ENCODE results near the gene OR4F15.
"Not testable (repeated sequence)": the region's sequence is repeated elsewhere in the genome, so short reads cannot be mapped to it uniquely, and the experiment has no call there.

Gene OR4F15

GRCh38 chr15:101811902-101812301 lies at the start of gene OR4F15:
Gene OR4F15, plus strand, starts transcription at chr15:101812202. Its CDS starts 5,985 bp downstream, at chr15:101818187.
- no peak within 1 kb of the TSS for H3K4me3 ChIP-seq (ENCODE audit: low read length)
- no peak for TF ChIP-seq CTCF (conservative IDR thresholded peaks at IDR 0.05; ENCODE audit: low read depth, low read length)
- DNase-seq (ENCODE audit: low read depth): no peak

- H3K4me3 ChIP-seq (ENCODE audit: low read length); DNase-seq (ENCODE audit: low read depth): not testable (repeated sequence)
Observed at GRCh38 chr15:101764669-101765339, 47.2 kb upstream of the OR4F15 start.

GRCh38 chr15:101765340-101765671 lies 46.7 kb upstream of the OR4F15 start:
- H3K4me3 ChIP-seq (ENCODE audit: low read length); DNase-seq (ENCODE audit: low read depth): not testable (repeated sequence)

- no peak for DNase-seq (ENCODE audit: low read depth)
- no peak overlapping the region for H3K4me3 ChIP-seq (ENCODE audit: low read length)
- TF ChIP-seq CTCF (conservative IDR thresholded peaks at IDR 0.05; ENCODE audit: low read depth, low read length): no peak
Observed at GRCh38 chr15:101765772-101766456, 46.1 kb upstream of the OR4F15 start.

- not testable (repeated sequence) for H3K4me3 ChIP-seq (ENCODE audit: low read length); DNase-seq (ENCODE audit: low read depth)
Observed at GRCh38 chr15:101767083-101767640, 44.8 kb upstream of the OR4F15 start.

- DNase-seq (ENCODE audit: low read depth): no peak
Observed at GRCh38 chr15:101772921-101773320, 39.1 kb upstream of the OR4F15 start.

GRCh38 chr15:101773496-101774100 lies 38.4 kb upstream of the OR4F15 start:
- TF ChIP-seq CTCF (conservative IDR thresholded peaks at IDR 0.05; ENCODE audit: low read depth, low read length): peak; percentile 48
- no peak overlapping the region for H3K4me3 ChIP-seq (ENCODE audit: low read length)
- no peak for DNase-seq (ENCODE audit: low read depth)

More at GRCh38 chr15:101772921-101773320, 39.1 kb upstream of the OR4F15 start:
- H3K4me3 ChIP-seq (ENCODE audit: low read length): no peak overlapping the region
- no peak for TF ChIP-seq CTCF (conservative IDR thresholded peaks at IDR 0.05; ENCODE audit: low read depth, low read length)

- DNase-seq (ENCODE audit: low read depth): no peak
- no peak overlapping the region for H3K4me3 ChIP-seq (ENCODE audit: low read length)
- TF ChIP-seq CTCF (conservative IDR thresholded peaks at IDR 0.05; ENCODE audit: low read depth, low read length): no peak
Observed at GRCh38 chr15:101775136-101775535, 36.9 kb upstream of the OR4F15 start.

- not testable (repeated sequence) for DNase-seq (ENCODE audit: low read depth); H3K4me3 ChIP-seq (ENCODE audit: low read length)
Observed at GRCh38 chr15:101778576-101778975, 33.4 kb upstream of the OR4F15 start.

GRCh38 chr15:101780225-101780624 lies 31.8 kb upstream of the OR4F15 start:
- not testable (repeated sequence) for DNase-seq (ENCODE audit: low read depth); H3K4me3 ChIP-seq (ENCODE audit: low read length)
